Activated naive CD4-positive, alpha-beta T cell treated with anti-CD3 and anti-CD28 coated beads, Interleukin-2, amount 50 U/mL, for 24 hours (primary cell): ENCODE results near the gene SHLD2.
"Not testable (repeated sequence)": the region's sequence is repeated elsewhere in the genome, so short reads cannot be mapped to it uniquely, and the experiment has no call there.

Source experiments
- H3K27ac Mint-ChIP-seq: one replicate; pipeline ENCODE4 v1.8.0; 2021; ENCODE audit warnings: mild to moderate bottlenecking, mixed read lengths
- H3K27me3 Mint-ChIP-seq: one replicate; pipeline ENCODE4 v1.8.0; 2021; ENCODE audit warnings: mixed read lengths
- H3K36me3 Mint-ChIP-seq: one replicate; pipeline ENCODE4 v1.8.0; 2021; ENCODE audit warnings: mixed read lengths
- H3K4me1 Mint-ChIP-seq: one replicate; pipeline ENCODE4 v1.8.0; 2021; ENCODE audit warnings: mixed read lengths
- H3K4me3 Mint-ChIP-seq: one replicate; pipeline ENCODE4 v1.8.0; 2021; ENCODE audit warnings: mild to moderate bottlenecking, mixed read lengths
- H3K9me3 Mint-ChIP-seq: one replicate; pipeline ENCODE4 v1.8.0; 2021; ENCODE audit warnings: mixed read lengths

The SHLD2 gene

GRCh38 chr10:87213150-87213765, 118.3 kb downstream of the SHLD2 start:
- not testable (repeated sequence) for H3K4me3 Mint-ChIP-seq, H3K27me3 Mint-ChIP-seq, H3K4me1 Mint-ChIP-seq, H3K9me3 Mint-ChIP-seq, H3K27ac Mint-ChIP-seq, H3K36me3 Mint-ChIP-seq

DNA sequence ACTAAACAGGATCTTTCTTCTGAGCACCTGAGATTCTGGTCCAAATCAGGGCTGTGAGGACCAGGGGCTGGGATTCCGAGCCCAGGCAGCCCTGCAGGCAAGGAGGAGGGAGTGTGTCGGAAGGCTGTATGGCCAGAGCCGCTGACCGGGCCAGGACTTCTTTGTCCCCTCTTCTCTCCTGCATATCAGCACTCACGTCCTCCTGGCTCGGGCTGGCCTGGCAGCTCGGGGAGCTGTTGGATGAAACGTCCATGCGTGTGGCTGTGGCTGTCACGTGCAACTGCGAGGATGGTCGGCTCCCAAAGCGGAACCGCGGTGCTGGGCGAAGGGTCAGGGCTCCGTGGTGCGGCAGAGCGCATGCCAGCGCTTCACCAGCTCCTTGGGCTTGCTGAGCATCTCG, 118.8 kb downstream of the SHLD2 start:
- H3K27ac Mint-ChIP-seq, H3K4me1 Mint-ChIP-seq, H3K27me3 Mint-ChIP-seq, H3K9me3 Mint-ChIP-seq, H3K4me3 Mint-ChIP-seq, H3K36me3 Mint-ChIP-seq: not testable (repeated sequence)

DNA sequence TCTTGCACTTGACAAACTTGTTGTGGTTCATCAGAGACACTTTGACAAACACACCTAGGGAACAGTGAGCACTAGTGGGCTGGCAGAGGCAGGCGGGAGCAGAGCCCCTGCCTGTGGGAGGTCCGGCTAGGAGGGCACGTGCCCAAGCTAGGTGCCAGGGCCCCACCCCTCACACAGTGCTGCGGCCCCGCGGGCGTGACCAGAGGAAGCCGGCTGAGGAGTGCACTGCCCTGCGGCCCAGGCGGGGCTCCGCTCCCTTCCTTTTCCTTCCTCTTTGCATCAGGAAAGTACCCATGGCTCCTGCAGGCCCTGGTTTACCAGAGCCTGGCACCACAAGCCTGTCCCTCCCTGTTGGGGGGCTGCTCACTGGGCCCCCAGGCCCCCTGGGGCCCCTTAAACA, 121.1 kb downstream of the SHLD2 start:
- H3K4me1 Mint-ChIP-seq, H3K36me3 Mint-ChIP-seq, H3K27me3 Mint-ChIP-seq, H3K4me3 Mint-ChIP-seq, H3K27ac Mint-ChIP-seq, H3K9me3 Mint-ChIP-seq: not testable (repeated sequence)

DNA sequence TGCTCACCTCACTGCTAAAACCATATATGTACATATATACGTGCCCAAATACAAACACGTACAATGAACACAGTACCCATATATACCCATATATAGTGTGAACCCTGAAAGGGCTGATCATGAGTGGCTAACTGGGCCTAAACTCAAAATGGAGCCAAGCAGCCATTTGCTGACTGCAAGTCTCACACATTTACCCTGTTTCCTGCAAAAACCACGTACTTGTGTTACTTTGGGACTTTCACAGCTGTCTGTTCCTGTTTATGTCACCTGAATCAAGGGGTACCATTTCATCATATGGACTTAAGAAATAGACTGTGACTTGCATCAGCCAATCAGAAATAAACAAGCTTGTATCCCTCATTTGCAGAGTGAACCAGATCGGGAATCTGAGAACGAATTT, 124.4 kb downstream of the SHLD2 start:
- H3K36me3 Mint-ChIP-seq, H3K27ac Mint-ChIP-seq, H3K4me3 Mint-ChIP-seq, H3K9me3 Mint-ChIP-seq, H3K4me1 Mint-ChIP-seq, H3K27me3 Mint-ChIP-seq: not testable (repeated sequence)

DNA sequence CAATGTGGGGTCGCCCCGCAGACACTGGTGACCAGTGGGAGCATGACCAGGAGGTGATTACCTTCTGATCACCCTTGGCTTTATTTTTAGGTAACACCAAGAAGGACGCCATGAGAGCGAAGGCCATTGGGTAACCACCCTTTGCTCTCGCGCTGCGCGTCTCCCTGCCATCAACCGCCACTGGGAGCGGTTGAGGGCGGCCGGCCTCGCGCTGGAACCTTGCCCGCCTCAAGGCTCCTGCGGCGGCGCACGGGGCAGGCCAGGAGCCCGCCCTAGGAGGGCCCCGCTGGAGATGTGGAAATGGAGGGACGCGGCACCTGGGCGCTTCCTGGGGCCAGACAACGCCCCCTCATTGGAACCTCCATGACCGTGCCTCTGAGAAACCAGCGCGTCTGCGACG, 127.8 kb downstream of the SHLD2 start:
- H3K27me3 Mint-ChIP-seq, H3K4me1 Mint-ChIP-seq, H3K9me3 Mint-ChIP-seq, H3K4me3 Mint-ChIP-seq, H3K36me3 Mint-ChIP-seq, H3K27ac Mint-ChIP-seq: not testable (repeated sequence)

DNA sequence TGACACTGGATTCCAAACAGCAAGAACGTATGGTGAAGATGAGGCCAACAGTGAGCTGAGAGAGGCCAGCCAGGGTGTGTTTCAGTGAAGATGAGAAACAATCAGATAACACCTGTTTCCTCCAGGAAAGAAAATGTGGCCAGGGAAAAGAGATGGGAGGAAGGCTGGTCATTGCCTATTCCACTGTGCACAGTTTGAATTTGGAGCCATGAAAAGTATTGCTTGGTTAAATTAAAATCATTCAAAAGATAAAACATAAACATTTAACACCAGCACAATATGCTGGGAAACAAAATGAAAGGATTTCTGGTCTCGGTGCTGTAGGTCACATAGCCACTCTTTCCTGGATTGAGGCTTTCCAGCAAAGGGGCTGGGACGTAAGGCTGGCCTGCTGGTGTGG, 130.1 kb downstream of the SHLD2 start, which contains the start of gene NUTM2A:
Gene NUTM2A, plus strand, starts transcription at position 301 of the 400 bp plus-strand sequence. CDS start 383 bp downstream, outside the sequence.
- not testable (repeated sequence) for H3K4me1 Mint-ChIP-seq, H3K36me3 Mint-ChIP-seq, H3K9me3 Mint-ChIP-seq, H3K27me3 Mint-ChIP-seq, H3K27ac Mint-ChIP-seq, H3K4me3 Mint-ChIP-seq

GRCh38 chr10:87228247-87228646, 133.2 kb downstream of the SHLD2 start:
- H3K9me3 Mint-ChIP-seq, H3K27ac Mint-ChIP-seq, H3K4me1 Mint-ChIP-seq, H3K27me3 Mint-ChIP-seq, H3K4me3 Mint-ChIP-seq, H3K36me3 Mint-ChIP-seq: not testable (repeated sequence)

GRCh38 chr10:87229211-87229610, 134.2 kb downstream of the SHLD2 start:
- H3K36me3 Mint-ChIP-seq, H3K27ac Mint-ChIP-seq, H3K27me3 Mint-ChIP-seq, H3K9me3 Mint-ChIP-seq, H3K4me3 Mint-ChIP-seq, H3K4me1 Mint-ChIP-seq: not testable (repeated sequence)

GRCh38 chr10:87234854-87235253, 139.8 kb downstream of the SHLD2 start:
- not testable (repeated sequence) for H3K36me3 Mint-ChIP-seq, H3K9me3 Mint-ChIP-seq, H3K27me3 Mint-ChIP-seq, H3K4me1 Mint-ChIP-seq, H3K4me3 Mint-ChIP-seq, H3K27ac Mint-ChIP-seq

- not testable (repeated sequence) for H3K4me1 Mint-ChIP-seq, H3K9me3 Mint-ChIP-seq, H3K36me3 Mint-ChIP-seq, H3K4me3 Mint-ChIP-seq, H3K27me3 Mint-ChIP-seq, H3K27ac Mint-ChIP-seq
These were observed 142.2 kb downstream of the SHLD2 start for GRCh38 chr10:87237244-87237643.

GRCh38 chr10:87239346-87239808, 144.4 kb downstream of the SHLD2 start:
- not testable (repeated sequence) for H3K27me3 Mint-ChIP-seq, H3K9me3 Mint-ChIP-seq, H3K36me3 Mint-ChIP-seq, H3K4me3 Mint-ChIP-seq, H3K27ac Mint-ChIP-seq, H3K4me1 Mint-ChIP-seq
